ENCODE measurements around the gene RRP12.

GRCh38 chr10:97426776-97427570 is 25.8 kb upstream of the RRP12 start:
- no peak for TF ChIP-seq EZH2 (IDR thresholded peaks at IDR 0.05; ENCODE audit: borderline replicate concordance, low read depth, low read length, poor library complexity, severe bottlenecking)
- no peak for TF ChIP-seq CTCF (conservative IDR thresholded peaks at IDR 0.05; ENCODE audit: low read depth, low read length)
